Measurements from ENCODE around the gene SLC37A2.

The SLC37A2 gene

DNA sequence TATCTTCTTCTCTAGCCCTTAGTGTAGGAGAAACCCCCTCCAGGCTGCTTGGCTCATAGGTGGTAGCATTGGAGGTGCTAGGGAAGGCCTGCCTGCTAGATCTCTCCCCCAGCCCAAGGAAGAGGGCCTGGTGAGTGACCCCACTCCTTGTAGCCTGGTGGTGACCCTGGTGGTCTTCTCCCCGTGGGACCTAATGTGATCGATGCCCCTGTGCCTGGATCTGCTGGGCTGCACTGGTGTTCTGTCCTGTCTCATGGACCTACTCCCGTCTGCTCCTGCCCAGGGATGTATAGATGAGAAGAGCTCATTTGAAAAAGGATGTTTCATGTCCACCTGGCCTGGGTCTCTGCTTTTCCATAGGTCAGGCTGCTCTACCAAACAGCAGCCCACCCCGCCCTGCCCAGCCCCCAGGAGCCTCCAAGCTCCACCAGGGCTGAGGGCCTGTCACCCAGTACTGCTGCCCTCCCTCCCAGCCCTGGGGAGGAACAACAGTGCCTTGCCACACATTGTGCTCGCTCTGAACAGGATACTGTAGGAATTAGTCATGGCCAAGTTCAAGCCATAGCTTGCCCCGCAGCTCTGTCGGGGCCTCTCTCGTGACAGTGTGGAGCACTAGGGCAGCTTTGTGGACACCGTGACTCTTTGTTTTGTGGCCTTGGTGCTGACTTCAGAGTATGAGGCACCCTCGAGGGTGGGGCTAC, 19.7 kb downstream of the SLC37A2 start:
- H3K27me3 ChIP-seq (ENCODE audit: insufficient read depth, low read depth) = no peaks in the 10 kb centered on the region
- no peak overlapping the region for H3K4me3 ChIP-seq (IDR thresholded peaks at IDR 0.05; ENCODE audit: insufficient read depth, low read depth, low read length)
- no peaks in the 10 kb centered on the region for H3K4me1 ChIP-seq (ENCODE audit: low read depth, poor library complexity, severe bottlenecking)
- H2AFZ ChIP-seq (ENCODE audit: low read depth) = no peak overlapping the region
- no peak overlapping the region for H3K4me2 ChIP-seq
- no peak overlapping the region for H3K27ac ChIP-seq
- H4K20me1 ChIP-seq (ENCODE audit: insufficient read depth) = no peaks in the 10 kb centered on the region
- TF ChIP-seq, protein P1, sequence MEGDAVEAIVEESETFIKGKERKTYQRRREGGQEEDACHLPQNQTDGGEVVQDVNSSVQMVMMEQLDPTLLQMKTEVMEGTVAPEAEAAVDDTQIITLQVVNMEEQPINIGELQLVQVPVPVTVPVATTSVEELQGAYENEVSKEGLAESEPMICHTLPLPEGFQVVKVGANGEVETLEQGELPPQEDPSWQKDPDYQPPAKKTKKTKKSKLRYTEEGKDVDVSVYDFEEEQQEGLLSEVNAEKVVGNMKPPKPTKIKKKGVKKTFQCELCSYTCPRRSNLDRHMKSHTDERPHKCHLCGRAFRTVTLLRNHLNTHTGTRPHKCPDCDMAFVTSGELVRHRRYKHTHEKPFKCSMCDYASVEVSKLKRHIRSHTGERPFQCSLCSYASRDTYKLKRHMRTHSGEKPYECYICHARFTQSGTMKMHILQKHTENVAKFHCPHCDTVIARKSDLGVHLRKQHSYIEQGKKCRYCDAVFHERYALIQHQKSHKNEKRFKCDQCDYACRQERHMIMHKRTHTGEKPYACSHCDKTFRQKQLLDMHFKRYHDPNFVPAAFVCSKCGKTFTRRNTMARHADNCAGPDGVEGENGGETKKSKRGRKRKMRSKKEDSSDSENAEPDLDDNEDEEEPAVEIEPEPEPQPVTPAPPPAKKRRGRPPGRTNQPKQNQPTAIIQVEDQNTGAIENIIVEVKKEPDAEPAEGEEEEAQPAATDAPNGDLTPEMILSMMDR (conservative IDR thresholded peaks at IDR 0.05; ENCODE audit: low read depth, low read length) = no peak
- H3K9ac ChIP-seq = no peak overlapping the region
- H3K79me2 ChIP-seq (ENCODE audit: insufficient read depth, low read depth) = no peaks in the 10 kb centered on the region
- no peaks in the 10 kb centered on the region for H3K36me3 ChIP-seq (ENCODE audit: insufficient read depth)

DNA sequence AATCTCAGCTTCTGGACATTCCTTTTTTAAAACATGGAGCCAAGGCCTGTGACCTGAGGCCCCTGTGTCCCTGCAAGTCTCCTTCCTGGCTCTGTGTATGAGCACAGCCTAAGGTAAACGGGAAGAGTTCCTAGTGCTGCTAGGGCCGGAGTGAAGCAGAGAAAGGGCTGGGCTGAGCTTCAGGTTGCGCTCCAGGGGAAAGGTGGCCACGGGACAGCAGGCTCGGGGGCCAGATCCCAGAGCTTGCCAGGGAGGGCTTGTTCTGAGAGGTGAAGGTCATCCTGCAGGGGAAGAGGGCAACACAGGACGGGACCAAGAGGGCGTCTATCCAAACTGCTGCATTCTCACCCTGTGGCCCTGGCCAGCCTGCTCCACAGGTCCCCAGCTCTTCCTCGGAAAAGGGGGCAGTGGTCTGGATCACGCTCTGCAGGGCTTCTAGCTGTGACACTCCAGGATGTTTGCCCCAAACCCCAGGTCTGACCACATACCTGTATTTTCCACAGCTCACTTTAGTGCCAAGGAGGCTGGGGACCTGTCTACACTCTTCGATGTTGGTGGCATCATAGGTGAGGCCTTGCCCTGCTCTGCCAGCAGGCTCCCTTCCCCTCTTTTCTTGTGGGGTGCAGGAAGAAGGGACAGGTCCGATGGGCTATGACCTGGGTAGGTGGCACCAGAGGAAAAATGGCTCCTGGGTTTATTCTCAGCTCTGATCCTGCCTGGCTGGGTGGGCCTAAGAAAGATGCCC, 20.4 kb downstream of the SLC37A2 start:
- H3K27ac ChIP-seq = no peak overlapping the region
- no peaks in the 10 kb centered on the region for H3K4me1 ChIP-seq (ENCODE audit: low read depth, poor library complexity, severe bottlenecking)
- no peak overlapping the region for H3K4me2 ChIP-seq
- H4K20me1 ChIP-seq (ENCODE audit: insufficient read depth) = no peaks in the 10 kb centered on the region
- H3K27me3 ChIP-seq (ENCODE audit: insufficient read depth, low read depth) = no peaks in the 10 kb centered on the region
- TF ChIP-seq, protein P1 (conservative IDR thresholded peaks at IDR 0.05; ENCODE audit: low read depth, low read length) = no peak
- H3K36me3 ChIP-seq (ENCODE audit: insufficient read depth) = no peaks in the 10 kb centered on the region
- H3K4me3 ChIP-seq (IDR thresholded peaks at IDR 0.05; ENCODE audit: insufficient read depth, low read depth, low read length) = no peak overlapping the region
- no peak overlapping the region for H3K9ac ChIP-seq
- no peaks in the 10 kb centered on the region for H3K79me2 ChIP-seq (ENCODE audit: insufficient read depth, low read depth)
- no peak overlapping the region for H2AFZ ChIP-seq (ENCODE audit: low read depth)

DNA sequence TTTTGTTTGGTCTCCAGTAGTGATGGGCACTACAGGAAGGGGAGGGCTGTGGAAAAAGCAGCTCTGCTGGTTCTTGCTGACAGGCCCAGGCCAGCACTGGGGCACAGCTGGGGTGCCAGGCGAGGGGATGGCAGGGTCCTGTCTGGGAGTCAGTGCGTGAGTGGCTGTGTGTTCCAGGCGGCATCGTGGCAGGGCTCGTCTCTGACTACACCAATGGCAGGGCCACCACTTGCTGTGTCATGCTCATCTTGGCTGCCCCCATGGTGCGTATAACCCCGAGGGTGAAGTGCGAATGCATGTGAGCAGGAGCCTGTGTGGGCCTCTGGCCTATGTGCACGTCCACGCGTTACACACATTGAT, 20.9 kb downstream of the SLC37A2 start:
- H2AFZ ChIP-seq (ENCODE audit: low read depth) = no peak overlapping the region
- no peak overlapping the region for H3K4me3 ChIP-seq (IDR thresholded peaks at IDR 0.05; ENCODE audit: insufficient read depth, low read depth, low read length)
- H3K27ac ChIP-seq = no peak overlapping the region
- no peak overlapping the region for H3K9ac ChIP-seq
- TF ChIP-seq, protein P1 (conservative IDR thresholded peaks at IDR 0.05; ENCODE audit: low read depth, low read length) = no peak
- no peaks in the 10 kb centered on the region for H3K27me3 ChIP-seq (ENCODE audit: insufficient read depth, low read depth)
- H3K79me2 ChIP-seq (ENCODE audit: insufficient read depth, low read depth) = no peaks in the 10 kb centered on the region
- H3K4me1 ChIP-seq (ENCODE audit: low read depth, poor library complexity, severe bottlenecking) = no peaks in the 10 kb centered on the region
- no peaks in the 10 kb centered on the region for H4K20me1 ChIP-seq (ENCODE audit: insufficient read depth)
- no peaks in the 10 kb centered on the region for H3K36me3 ChIP-seq (ENCODE audit: insufficient read depth)
- H3K4me2 ChIP-seq = no peak overlapping the region

DNA sequence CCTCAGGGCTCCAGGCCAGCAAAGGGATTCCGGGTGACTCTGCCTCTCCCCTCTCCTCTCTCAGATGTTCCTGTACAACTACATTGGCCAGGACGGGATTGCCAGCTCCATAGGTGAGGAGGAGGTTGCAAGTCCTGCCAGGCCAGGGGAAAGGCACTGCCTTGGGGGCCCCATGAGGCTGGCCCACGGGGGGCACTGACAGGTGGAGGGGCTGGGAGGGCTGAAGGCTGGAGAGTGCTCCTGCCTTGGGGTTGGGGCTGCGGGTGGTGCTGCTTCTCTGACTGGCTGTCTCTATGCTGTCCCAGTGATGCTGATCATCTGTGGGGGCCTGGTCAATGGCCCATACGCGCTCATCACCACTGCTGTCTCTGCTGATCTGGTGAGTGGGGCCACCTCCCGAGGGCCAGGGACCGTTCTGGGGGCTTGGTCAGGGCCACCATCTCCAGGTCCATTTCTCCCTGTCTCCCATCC, 21.7 kb downstream of the SLC37A2 start:
- Histone ChIP-seq H3K79me2 (ENCODE audit: insufficient read depth, low read depth) (no peaks in the 10 kb centered on the region), H3K4me3 (IDR thresholded peaks at IDR 0.05; ENCODE audit: insufficient read depth, low read depth, low read length) (no peak overlapping the region), H3K9ac (no peak overlapping the region), H3K27ac (no peak overlapping the region), H2AFZ (ENCODE audit: low read depth) (no peak overlapping the region), H3K4me2 (no peak overlapping the region), H3K36me3 (ENCODE audit: insufficient read depth) (no peaks in the 10 kb centered on the region), H3K27me3 (ENCODE audit: insufficient read depth, low read depth) (no peaks in the 10 kb centered on the region), H3K4me1 (ENCODE audit: low read depth, poor library complexity, severe bottlenecking) (no peaks in the 10 kb centered on the region), H4K20me1 (ENCODE audit: insufficient read depth) (no peaks in the 10 kb centered on the region)
- TF ChIP-seq, protein P1 (conservative IDR thresholded peaks at IDR 0.05; ENCODE audit: low read depth, low read length) = no peak

All from KMS-11 (cell line).